ENCODE data around the gene TTLL5. TPM values are rescaled to one million over a fixed set of nuclear protein-coding genes. Genes with fewer than 3 reads are reported as not detected.

TTLL5 gene
- polyA plus RNA-seq, 2 of the 4 experiments (the other 2 are of a cell fraction) = 18.8 to 23.7 TPM

GRCh38 chr14:75858362-75858761 is 197.3 kb downstream of the TTLL5 start:
- H3K4me1 ChIP-seq = peaks cover 16% of the 10 kb centered on the region
- FAIRE-seq (no peak), DNase-seq (ENCODE audit: low read depth in 1 of 2, low spot score in 1 of 2) (no peak), ATAC-seq (no peak)
- no peak overlapping the region for H3K4me2 ChIP-seq
- TF ChIP-seq, protein P1, sequence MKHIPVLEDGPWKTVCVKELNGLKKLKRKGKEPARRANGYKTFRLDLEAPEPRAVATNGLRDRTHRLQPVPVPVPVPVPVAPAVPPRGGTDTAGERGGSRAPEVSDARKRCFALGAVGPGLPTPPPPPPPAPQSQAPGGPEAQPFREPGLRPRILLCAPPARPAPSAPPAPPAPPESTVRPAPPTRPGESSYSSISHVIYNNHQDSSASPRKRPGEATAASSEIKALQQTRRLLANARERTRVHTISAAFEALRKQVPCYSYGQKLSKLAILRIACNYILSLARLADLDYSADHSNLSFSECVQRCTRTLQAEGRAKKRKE (CRISPR knock-in tag; IDR thresholded peaks at IDR 0.05; ENCODE audit: low read depth) = no peak
- TF ChIP-seq, protein P2, sequence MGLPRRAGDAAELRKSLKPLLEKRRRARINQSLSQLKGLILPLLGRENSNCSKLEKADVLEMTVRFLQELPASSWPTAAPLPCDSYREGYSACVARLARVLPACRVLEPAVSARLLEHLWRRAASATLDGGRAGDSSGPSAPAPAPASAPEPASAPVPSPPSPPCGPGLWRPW (IDR thresholded peaks at IDR 0.05) = no peak
- TF ChIP-seq ZFP36 (IDR thresholded peaks at IDR 0.05; ENCODE audit: borderline replicate concordance, partially characterized antibody) = no peak
- TF ChIP-seq EHF (CRISPR knock-in tag; IDR thresholded peaks at IDR 0.05) = no peak
- TF ChIP-seq PBX3 (IDR thresholded peaks at IDR 0.05) = no peak
- TF ChIP-seq MAFK (IDR thresholded peaks at IDR 0.05; ENCODE audit: partially characterized antibody) = no peak
- no peak for TF ChIP-seq CBX2 (IDR thresholded peaks at IDR 0.05; ENCODE audit: borderline replicate concordance, low read depth)
- TF ChIP-seq RAD21 (conservative IDR thresholded peaks at IDR 0.05 in 1 of 2, IDR thresholded peaks at IDR 0.05 in 1 of 2) = no peak
- TF ChIP-seq, protein P3, sequence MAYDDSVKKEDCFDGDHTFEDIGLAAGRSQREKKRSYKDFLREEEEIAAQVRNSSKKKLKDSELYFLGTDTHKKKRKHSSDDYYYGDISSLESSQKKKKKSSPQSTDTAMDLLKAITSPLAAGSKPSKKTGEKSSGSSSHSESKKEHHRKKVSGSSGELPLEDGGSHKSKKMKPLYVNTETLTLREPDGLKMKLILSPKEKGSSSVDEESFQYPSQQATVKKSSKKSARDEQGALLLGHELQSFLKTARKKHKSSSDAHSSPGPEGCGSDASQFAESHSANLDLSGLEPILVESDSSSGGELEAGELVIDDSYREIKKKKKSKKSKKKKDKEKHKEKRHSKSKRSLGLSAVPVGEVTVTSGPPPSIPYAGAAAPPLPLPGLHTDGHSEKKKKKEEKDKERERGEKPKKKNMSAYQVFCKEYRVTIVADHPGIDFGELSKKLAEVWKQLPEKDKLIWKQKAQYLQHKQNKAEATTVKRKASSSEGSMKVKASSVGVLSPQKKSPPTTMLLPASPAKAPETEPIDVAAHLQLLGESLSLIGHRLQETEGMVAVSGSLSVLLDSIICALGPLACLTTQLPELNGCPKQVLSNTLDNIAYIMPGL (CRISPR knock-in tag; IDR thresholded peaks at IDR 0.05; ENCODE audit: borderline replicate concordance) = no peak
- TF ChIP-seq SREBF2 (IDR thresholded peaks at IDR 0.05) = no peak
- TF ChIP-seq NR3C1 (IDR thresholded peaks at IDR 0.05) = no peak
- no peak for TF ChIP-seq MYC (IDR thresholded peaks at IDR 0.05; ENCODE audit: borderline replicate concordance, low read length)
- TF ChIP-seq CHD2 (IDR thresholded peaks at IDR 0.05; ENCODE audit: low read length, partially characterized antibody) = no peak
- no peak for TF ChIP-seq RARB (CRISPR knock-in tag; IDR thresholded peaks at IDR 0.05)
- TF ChIP-seq ESRRA (IDR thresholded peaks at IDR 0.05; ENCODE audit: borderline replicate concordance, low read length) = no peak
- TF ChIP-seq, protein P4, sequence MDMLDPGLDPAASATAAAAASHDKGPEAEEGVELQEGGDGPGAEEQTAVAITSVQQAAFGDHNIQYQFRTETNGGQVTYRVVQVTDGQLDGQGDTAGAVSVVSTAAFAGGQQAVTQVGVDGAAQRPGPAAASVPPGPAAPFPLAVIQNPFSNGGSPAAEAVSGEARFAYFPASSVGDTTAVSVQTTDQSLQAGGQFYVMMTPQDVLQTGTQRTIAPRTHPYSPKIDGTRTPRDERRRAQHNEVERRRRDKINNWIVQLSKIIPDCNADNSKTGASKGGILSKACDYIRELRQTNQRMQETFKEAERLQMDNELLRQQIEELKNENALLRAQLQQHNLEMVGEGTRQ (IDR thresholded peaks at IDR 0.05) = no peak
- no peak for TF ChIP-seq POLR2A (IDR thresholded peaks at IDR 0.05; ENCODE audit: low read length)
- no peaks in the 10 kb centered on the region for H3K9me3 ChIP-seq
- 70% methylated on average over 2 of the region's 2 CpGs for WGBS (ENCODE audit: missing lambda C conversion rate)
- ChIA-PET CTCF (no interaction called here), POLR2A (no interaction called here)
- no peak overlapping the region for H3K4me3 ChIP-seq
- H3K27ac ChIP-seq = no peak overlapping the region

GRCh38 chr14:75859746-75860145 is 198.7 kb downstream of the TTLL5 start:
- no peak overlapping the region for H3K4me3 ChIP-seq
- POLR2A ChIA-PET = no interaction called here
- peaks cover 27% of the 10 kb centered on the region for H3K4me1 ChIP-seq
- no peak overlapping the region for H3K4me2 ChIP-seq
- ATAC-seq (no peak), DNase-seq (ENCODE audit: low read depth in 1 of 2, low spot score in 1 of 2) (no peak), FAIRE-seq (no peak)
- CTCF ChIA-PET = interaction anchor here (1.5 to 1.6 kb wide), 2 partner anchors 57 to 151 kb away, joined by 3 read pairs; no protein-coding TSS in a partner anchor
- 80% methylated on average over 3 of the region's 3 CpGs for WGBS (ENCODE audit: missing lambda C conversion rate)
- no peak overlapping the region for H3K27ac ChIP-seq
- no peaks in the 10 kb centered on the region for H3K9me3 ChIP-seq
- no peak for TF ChIP-seq ESRRA (IDR thresholded peaks at IDR 0.05; ENCODE audit: borderline replicate concordance, low read length)
- no peak for TF ChIP-seq EP300 (IDR thresholded peaks at IDR 0.05)
- no peak for TF ChIP-seq BHLHE40 (IDR thresholded peaks at IDR 0.05; ENCODE audit: low read depth, low read length)
- TF ChIP-seq RFX5 (IDR thresholded peaks at IDR 0.05) = no peak
- no peak for TF ChIP-seq MAX (IDR thresholded peaks at IDR 0.05)
- TF ChIP-seq PBX3 (IDR thresholded peaks at IDR 0.05) = no peak
- no peak for TF ChIP-seq RAD21 (conservative IDR thresholded peaks at IDR 0.05 in 1 of 2, IDR thresholded peaks at IDR 0.05 in 1 of 2)

Data from A549 (cell line).